Coronary artery (tissue), 2 donors: ENCODE results near the gene EEF2KMT.
A peak's percentile ranks its signal among the peaks of the same experiment; 100 is the strongest.
"Not testable (repeated sequence)": the region's sequence is repeated elsewhere in the genome, so short reads cannot be mapped to it uniquely, and the experiment has no call there.

ENCODE experiments used
- DNase-seq: peaks from one replicate; pipeline ENCODE4 v3.0.0-alpha.2; 2017; ENCODE audit warnings: low spot score
- H3K27ac ChIP-seq, 2 donors: fragments of 200-600 bp; sonication (generic); one replicate each; pipeline ENCODE4 v1.5.1; 2016 to 2019
- H3K4me3 ChIP-seq: fragments of 200-600 bp; sonication (generic); 2 replicates; pipeline ENCODE4 v1.5.1; 2016; ENCODE audit warnings: mild to moderate bottlenecking, moderate library complexity
- TF ChIP-seq, protein P1 (sequence below): fragments of 200-600 bp; sonication (generic); IDR thresholded peaks from one replicate; pipeline ENCODE4 v1.5.1; 2019; ENCODE audit warnings: antibody characterized with exemption

Gene EEF2KMT

DNA sequence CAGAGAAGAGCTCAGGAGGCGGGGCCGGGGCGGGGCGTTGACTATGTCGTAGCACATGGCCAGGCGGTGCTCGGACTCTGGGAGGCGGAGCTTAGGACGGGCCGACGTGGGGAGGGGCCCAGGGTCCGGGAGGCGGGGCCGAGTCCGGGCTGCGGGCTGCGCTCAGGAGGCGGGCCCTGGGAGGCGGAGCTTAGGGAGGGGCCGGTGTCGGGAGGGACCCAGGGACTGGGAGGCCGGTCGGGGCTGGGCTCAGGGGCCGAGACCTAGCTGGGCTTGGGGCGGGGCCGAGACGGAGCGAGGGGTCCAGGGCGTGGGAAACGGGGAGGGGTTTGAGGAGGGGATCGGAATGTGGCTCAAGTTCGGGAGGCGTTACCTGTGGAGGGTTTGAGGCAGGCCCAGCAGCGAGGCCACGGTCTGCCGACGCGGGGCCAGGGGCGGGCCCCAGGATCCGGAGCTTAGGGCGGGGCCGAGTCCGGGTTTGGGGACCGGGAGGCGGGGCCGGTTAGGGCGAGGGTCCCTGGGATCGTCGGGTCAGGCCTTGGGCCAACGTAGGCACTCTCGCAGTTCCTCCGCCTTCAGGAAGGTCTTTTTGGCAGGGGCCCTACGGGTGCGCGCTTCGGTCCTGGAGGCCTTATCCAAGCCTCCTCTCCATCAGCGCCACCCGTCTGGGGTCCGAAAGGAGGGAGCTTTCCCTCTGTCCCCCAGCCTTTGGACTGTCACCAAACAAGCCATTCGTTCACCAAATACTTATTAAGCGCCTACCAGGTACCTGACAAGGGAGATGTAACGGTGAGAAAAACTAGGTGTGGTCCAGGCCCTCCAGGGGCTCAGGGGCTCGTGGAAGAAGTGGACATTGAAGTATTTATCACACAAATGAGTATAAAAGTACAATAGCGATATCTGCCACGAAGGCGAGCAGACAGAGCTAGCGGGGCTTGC is 895 bp upstream of the EEF2KMT start:
- DNase-seq, result peak; percentile 90
- H3K4me3 ChIP-seq, result peak overlapping the region; percentile 89
- H3K27ac ChIP-seq, result peak overlapping the region; percentile 77 to 91

DNA sequence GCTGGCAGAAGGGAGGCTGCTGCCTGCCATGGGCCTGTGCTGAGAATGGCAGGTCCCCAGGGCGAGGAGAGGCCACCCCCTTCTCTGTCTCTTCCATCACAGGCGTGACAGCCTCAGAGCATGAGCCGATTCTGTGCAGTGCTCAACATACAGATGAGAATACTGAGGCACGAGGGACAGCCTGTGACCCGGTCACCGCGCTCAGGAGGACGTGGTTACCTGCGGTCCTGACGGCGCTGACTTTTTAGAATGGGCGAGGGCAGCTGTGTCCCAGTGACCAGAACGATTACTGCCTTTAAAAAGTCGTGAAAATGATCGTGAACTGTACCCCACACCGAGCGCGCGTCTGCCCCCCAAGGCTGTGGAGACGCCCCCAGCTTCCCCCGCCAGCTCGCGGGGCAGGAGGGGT is 530 bp downstream of the EEF2KMT start:
- DNase-seq, result not testable (repeated sequence)
- peak overlapping the region; percentile 32 to 91 for H3K27ac ChIP-seq
- H3K4me3 ChIP-seq, result peak overlapping the region; percentile 89

DNA sequence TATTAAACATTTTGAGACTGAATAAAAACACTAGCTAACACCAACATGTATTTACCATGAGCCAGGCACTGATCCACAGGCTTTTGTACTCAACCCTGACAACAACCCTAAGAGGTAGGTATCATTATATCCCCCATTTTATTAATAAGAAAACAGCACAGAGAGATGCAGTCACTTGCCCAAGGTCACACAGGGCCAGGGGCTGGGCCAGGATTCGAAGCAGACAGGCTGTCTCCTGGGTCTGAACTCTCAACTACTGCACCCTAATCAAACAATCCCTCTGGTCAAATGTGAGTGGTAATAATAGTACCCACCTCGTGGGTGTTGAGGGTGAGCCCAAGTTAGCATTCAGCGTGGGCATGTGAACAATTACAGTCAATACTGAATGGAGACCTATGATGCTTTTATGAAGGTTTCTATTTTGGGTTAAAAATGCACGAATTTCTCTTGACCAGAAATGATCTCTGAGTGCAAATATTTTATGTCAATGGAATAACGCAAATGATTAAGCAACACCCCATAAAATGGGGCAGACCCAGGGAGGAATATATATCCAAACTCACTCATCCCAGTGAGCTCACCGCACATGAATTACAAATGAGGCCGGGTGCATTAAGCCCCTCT is 1.0 kb downstream of the EEF2KMT start:
- H3K27ac ChIP-seq, result peak overlapping the region in 1 of 2 donors; percentile 91
- not testable (repeated sequence) for DNase-seq
- peak overlapping the region; percentile 89 for H3K4me3 ChIP-seq

DNA sequence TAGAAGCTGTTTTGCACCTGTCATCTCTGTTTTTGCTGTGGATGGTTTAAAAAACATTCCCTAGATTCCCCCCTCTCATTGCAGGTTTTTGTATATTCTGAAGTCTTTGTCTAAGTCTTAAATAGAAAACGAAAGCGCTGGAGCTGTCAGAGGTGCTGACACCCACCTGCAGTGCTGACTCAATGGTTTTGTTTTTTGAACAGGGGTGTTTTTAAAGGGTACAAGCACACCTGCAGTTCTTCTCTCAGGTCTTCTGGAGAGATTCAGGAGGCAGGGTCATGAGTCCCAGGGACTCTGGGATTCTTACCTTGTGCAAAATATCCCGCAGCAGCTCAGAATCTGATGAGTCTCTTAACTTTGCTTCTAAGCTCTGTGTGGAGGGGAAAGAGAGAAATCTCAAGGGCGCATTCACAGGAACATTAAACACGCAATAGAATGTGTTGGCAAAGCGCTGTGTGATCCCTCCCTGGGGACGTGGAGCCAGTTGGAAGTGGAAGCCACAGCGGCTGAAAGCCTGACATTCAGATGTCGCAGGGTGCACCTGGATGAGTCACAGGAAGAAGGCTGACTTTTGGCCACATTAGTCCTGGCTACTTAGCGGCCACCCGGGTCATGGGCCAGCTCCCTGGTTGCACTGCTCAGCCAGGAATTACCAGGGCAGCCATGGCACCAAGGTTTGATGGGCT is 2.3 kb downstream of the EEF2KMT start:
- H3K4me3 ChIP-seq, H3K27ac ChIP-seq, DNase-seq: not testable (repeated sequence)

DNA sequence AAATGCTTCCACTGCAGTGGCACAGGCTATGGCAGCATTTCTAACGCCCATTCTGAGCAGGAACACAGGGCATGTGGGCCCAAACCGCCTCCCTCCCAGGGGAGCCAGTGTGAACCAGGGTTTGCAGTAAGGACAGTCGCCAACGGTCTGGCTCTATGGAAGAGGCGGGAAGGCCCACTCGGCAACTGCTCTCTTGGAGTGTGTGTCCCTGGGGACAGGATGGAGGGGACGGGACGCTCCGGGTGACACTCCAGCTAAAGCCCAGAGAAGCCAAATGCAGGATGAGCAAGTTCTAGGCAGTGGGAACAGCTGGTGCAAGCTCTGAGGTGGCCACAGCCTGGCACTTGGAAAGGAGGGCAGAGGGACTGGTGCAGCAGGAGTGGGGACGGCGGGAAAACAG is 3.8 kb downstream of the EEF2KMT start:
- not testable (repeated sequence) for DNase-seq, H3K27ac ChIP-seq

DNA sequence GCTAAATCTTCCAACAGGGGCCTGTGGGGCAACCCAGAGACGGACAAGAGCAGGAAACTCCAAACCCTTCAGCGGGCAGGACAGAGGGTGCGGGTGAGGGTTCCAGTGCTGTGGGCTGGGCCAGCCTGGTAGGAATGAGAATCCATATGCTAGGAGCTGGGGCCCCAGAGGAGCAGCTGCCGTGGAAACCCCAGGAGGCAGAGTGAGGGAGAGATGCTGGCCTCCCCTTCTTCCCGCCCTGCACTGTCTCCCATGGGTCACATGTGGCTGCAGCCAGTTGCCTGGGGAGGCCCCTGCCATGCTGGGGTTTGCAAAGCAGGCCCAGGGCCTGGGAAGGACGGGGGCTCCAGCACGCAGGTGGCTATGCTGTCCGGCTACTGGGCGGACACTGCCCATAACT is 4.5 kb downstream of the EEF2KMT start:
- H3K27ac ChIP-seq, H3K4me3 ChIP-seq, DNase-seq: not testable (repeated sequence)

More for the DNA sequence above, 3.8 kb downstream of the EEF2KMT start:
- H3K4me3 ChIP-seq, result not testable (repeated sequence)

DNA sequence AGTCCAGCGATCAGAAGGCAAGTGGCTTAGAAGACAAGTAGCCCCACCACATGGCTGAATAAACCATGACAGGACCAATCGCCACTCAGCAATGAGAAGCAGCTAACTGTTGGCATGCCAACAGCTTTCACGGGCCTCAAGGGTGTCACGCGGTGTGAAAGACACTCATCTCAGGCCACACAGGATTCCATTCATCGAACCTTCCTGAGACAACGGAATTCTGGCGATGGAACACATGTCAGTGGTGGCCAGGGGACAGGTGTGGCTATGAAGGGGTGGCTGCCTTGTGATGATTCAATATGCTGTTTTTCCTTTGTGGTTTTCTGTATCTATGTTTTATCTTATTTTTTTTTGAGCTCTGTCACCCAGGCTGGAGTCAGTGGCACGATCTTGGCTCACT is 7.0 kb downstream of the EEF2KMT start:
- not testable (repeated sequence) for H3K4me3 ChIP-seq, DNase-seq, H3K27ac ChIP-seq

DNA sequence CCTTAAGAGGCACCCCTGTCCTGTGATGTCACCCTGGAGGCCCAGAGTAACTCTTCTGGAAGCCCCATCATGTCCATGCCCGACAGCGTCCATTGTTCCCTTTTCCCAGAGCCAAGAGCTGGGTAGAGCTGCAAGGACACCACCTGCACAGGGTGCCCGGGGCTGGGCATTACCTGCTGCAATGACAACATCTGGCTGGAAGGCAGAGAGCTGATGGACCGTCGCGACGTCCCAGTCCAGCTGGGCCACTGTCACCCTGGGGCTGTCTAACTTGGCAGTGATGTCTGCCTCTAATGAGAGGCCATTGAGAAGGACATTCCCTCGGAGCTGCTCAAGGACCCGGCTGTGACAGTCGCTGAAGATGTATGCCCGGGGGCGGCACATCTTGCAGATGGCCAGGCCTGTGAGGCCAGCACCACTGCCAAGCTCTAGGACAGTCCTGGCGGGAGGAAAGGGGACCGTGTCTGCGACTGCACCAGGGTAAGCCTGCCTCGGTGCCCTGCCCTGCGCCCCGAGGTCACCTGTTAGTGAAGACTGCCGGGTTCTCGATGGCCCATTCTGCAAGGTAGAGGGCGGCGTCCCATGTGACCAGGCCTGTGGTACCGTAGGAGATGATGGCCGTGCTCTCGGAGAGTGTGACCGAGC is 7.6 kb downstream of the EEF2KMT start:
- H3K4me3 ChIP-seq, DNase-seq, H3K27ac ChIP-seq: not testable (repeated sequence)

DNA sequence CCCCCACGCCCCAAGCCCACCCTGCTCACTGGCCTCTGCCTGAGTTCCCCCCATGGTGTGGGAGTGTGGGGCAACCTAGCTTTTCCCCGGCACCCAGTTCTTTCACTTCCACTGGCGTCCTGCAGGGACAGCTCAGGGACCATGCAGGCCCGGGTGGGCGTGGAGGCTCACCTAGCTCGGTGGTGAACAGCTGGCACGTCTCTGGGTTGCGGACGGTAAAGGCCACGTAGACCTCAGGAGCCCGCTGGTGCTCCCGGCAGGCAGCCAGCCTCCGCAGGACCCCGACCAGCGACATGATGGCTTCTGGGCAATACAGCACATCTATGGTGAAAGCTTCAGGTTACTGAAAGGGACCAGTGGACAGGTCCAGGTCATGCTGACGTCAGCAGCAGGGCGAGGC is 8.7 kb downstream of the EEF2KMT start:
- DNase-seq, H3K4me3 ChIP-seq, H3K27ac ChIP-seq: not testable (repeated sequence)

DNA sequence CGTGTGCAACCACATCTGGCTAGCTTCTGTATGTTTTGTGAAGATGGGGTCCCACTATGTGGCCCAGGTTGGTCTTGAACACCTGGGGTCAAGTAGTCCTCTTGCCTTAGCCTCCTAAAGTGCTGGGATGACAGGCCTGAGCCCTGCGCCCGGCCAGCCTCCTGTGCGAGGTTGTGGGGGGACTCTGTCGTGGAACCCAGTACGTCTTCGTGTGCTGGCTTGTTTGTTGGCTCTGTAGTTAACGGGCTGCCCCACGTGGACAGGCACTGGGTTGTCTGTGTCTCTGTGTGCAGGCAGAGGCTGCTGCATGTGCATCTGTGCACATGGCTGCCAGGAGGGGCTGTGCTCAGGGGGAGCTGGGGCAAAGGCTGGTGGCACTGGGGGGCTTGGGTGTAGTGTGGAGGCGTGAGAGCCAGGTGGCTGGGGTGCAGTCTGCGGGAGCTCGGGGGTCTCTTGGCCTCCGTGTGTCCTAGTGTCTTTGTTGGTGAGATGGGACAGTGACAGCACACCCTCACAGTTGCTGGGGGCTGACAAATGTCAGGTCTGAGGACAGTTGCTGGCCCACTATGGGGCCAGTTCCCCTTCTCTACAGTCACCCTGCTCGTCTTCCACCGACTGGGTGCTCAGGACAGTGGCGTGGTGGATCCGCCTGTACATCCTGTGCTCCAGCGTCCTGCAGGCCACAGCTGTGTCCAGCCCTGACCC is 9.4 kb downstream of the EEF2KMT start:
- not testable (repeated sequence) for H3K4me3 ChIP-seq, H3K27ac ChIP-seq, DNase-seq

DNA sequence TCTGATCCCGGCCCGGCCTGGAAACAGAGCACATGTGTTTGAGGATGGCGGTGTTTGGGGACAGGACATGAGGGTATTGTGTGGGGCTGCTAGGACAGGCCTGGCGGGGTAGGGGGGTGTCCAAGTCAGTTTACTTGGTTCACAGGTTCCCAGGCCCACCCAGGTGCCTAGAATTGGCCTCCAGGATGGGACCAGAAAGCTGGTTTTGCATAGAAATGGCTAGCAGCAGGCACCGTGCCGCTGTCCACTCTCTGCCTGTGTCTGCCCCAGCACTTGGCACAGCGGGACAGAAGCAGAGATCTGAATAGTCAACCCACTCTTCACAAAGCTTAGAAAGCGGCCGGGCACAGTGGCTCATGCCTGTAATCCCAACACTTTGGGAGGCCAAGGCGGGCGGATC is 11.9 kb downstream of the EEF2KMT start:
- not testable (repeated sequence) for H3K27ac ChIP-seq, H3K4me3 ChIP-seq, DNase-seq

DNA sequence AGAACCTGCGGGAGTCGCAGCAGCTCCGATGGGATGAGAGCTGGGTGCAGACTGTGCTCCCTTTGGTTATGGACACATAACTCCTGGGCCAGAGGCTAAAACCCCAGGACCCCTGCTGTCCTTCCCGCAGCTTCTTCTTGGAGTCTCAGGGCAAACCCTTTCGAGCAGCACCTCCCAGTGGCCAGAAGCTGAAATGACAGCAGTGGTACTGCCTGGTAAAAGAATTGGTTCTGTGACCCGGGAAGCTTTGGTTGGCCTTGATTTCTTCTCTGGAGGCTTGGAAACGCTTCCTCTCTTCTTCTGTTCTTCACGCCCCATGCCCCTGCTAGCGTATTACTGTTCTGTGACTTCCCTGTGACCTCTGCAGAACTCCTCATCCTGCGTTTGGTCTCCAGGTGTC is 12.8 kb downstream of the EEF2KMT start:
- TF ChIP-seq, protein P1, sequence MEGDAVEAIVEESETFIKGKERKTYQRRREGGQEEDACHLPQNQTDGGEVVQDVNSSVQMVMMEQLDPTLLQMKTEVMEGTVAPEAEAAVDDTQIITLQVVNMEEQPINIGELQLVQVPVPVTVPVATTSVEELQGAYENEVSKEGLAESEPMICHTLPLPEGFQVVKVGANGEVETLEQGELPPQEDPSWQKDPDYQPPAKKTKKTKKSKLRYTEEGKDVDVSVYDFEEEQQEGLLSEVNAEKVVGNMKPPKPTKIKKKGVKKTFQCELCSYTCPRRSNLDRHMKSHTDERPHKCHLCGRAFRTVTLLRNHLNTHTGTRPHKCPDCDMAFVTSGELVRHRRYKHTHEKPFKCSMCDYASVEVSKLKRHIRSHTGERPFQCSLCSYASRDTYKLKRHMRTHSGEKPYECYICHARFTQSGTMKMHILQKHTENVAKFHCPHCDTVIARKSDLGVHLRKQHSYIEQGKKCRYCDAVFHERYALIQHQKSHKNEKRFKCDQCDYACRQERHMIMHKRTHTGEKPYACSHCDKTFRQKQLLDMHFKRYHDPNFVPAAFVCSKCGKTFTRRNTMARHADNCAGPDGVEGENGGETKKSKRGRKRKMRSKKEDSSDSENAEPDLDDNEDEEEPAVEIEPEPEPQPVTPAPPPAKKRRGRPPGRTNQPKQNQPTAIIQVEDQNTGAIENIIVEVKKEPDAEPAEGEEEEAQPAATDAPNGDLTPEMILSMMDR, result peak; percentile 49
- not testable (repeated sequence) for H3K4me3 ChIP-seq, DNase-seq, H3K27ac ChIP-seq

DNA sequence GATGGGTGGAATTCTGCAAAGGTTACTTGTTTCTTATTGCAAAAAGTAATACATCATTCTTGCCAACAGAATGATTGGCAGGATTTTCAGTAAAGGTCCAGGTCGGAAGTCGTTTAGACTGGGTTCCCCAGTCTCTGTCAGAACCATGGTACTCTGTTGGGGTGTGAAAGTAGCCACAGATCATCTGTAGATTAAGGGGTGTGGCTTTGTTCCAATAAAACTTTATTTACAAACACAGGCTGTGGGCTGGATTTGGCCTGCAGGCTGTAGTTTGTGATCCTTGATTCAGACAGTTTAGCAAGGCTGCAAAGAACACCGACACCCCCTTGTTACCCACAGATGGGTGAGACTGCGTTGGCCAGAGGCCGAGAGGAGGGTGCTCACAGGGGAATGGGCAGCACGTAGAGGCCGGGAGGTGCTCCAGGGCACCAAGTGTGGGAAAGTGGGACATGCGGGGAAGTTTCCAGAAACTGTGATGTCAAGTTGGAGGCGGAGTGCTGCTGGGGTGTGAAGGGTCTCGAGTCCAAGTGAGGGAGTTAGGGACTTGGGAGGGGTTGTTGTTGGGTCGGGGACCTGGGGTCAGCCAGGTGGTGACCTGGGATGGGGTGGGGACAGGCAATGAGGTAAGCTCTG is 13.4 kb downstream of the EEF2KMT start:
- DNase-seq, result not testable (repeated sequence)

DNA sequence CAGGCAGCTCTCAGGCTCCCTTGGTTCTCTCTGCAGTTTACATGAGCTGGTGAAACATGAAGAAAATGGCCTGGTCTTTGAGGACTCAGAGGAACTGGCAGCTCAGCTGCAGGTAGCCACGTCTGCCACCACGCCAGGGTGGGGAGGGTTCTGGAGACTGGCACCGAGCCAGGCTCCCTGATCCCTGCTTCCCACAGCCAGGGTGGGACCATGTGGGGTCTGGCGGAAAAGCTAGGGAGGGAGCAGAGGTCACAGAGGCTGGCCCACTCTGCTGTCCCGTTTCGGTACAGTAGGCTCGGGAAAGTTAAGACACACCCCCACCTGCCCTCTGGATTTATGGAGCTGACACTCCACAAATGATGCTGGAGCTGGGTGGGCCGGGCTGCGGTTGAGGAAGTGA is 13.9 kb downstream of the EEF2KMT start:
- not testable (repeated sequence) for H3K4me3 ChIP-seq, DNase-seq, H3K27ac ChIP-seq

More for the DNA sequence above, 13.4 kb downstream of the EEF2KMT start:
- not testable (repeated sequence) for H3K4me3 ChIP-seq, H3K27ac ChIP-seq

DNA sequence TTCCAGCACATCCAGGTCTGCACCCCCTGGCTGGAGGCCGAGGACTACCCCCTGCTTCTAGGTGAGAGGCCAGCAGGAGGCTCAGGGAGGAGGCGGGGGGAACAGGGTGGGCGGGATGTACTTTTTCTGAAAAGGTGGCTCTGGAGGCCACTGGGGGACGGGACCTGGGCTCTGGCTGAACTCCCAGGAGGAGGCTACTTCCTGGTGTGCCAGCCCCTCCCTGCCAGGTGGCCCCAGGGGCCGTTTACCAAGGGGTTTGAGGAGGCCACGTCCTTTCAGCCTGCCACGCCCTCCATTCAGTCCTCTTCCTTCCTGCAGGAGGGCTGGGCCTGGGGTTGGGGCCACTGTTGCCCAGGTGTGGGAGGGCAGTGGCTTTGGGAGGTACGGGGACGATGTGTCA is 16.6 kb downstream of the EEF2KMT start:
- not testable (repeated sequence) for H3K27ac ChIP-seq, H3K4me3 ChIP-seq, DNase-seq

DNA sequence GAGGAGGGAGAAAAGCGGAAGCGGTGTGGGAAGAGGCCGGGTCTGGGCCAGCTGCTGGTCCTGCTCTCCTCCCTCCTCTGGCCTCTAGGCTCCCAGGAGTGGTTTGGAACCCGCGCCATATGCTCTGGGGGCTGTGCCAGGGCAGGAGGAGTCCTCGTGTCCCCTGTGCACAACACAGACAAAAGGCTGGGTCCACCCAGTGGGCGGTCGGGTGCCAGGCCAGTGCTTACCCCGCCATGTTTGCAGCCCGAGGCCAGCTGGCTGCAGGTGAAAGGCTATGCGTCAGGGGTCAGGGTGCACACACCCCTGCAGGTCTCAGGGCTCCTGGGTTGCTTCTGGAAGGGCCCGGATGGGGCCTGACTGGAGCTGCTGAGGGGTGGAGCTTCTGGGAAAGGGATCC is 17.1 kb downstream of the EEF2KMT start:
- H3K4me3 ChIP-seq, DNase-seq, H3K27ac ChIP-seq: not testable (repeated sequence)
